GM12874 (cell line): ENCODE results near the gene THUMPD2.

Source experiments
- CTCF ChIP-seq: IDR thresholded peaks from 2 replicates; pipeline ENCODE4 v1.5.1; 2011; ENCODE audit warnings: low read depth, mild to moderate bottlenecking, control low read depth, low read length, moderate library complexity; ENCODE audit not compliant: insufficient read depth

The THUMPD2 gene

GRCh38 chr2:39778775-39779340 is at the start of gene THUMPD2:
Gene THUMPD2 (minus strand): TSS chr2:39779258. CDS start chr2:39779239, 19 bp downstream.
- TF ChIP-seq CTCF: no peak

GRCh38 chr2:39821871-39822270 is 42.8 kb upstream of the THUMPD2 start:
- TF ChIP-seq CTCF: no peak

- no peak for TF ChIP-seq CTCF
Measured at GRCh38 chr2:39816845-39817244, 37.8 kb upstream of the THUMPD2 start.

GRCh38 chr2:39816428-39816827 is 37.4 kb upstream of the THUMPD2 start:
- no peak for TF ChIP-seq CTCF

GRCh38 chr2:39805936-39806608 is 27.0 kb upstream of the THUMPD2 start:
- no peak for TF ChIP-seq CTCF

- TF ChIP-seq CTCF: no peak
Measured at GRCh38 chr2:39803839-39804238, 24.8 kb upstream of the THUMPD2 start.

- TF ChIP-seq CTCF: no peak
Measured at GRCh38 chr2:39800752-39801151, 21.7 kb upstream of the THUMPD2 start.
